HEK293 (cell line): ENCODE results near the gene ZNF775.

Experiments
- WT1 ChIP-seq: fragments of 450-650 bp; formaldehyde crosslinking; IDR thresholded peaks from 2 replicates; pipeline ENCODE4 v1.5.1; 2016; ENCODE audit warnings: missing biosample characterization, missing genetic modification characterization
- ZFP37 ChIP-seq: fragments of 450-650 bp; formaldehyde crosslinking; IDR thresholded peaks from 2 replicates; pipeline ENCODE4 v1.5.1; 2016; ENCODE audit warnings: missing biosample characterization, missing genetic modification characterization
- ZNF214 ChIP-seq: fragments of 450-650 bp; formaldehyde crosslinking; IDR thresholded peaks from 2 replicates; pipeline ENCODE4 v1.5.1; 2017; ENCODE audit warnings: missing biosample characterization, mild to moderate bottlenecking, missing genetic modification characterization, borderline replicate concordance
- TF ChIP-seq, protein P1 (sequence below): fragments of 450-650 bp; formaldehyde crosslinking; conservative IDR thresholded peaks from 2 replicates; pipeline ENCODE4 v1.5.1; 2016; ENCODE audit warnings: low read depth, missing biosample characterization, missing genetic modification characterization
- TF ChIP-seq, protein P2 (sequence below): fragments of 450-650 bp; formaldehyde crosslinking; IDR thresholded peaks from 2 replicates; pipeline ENCODE4 v1.5.1; 2016; ENCODE audit warnings: missing biosample characterization, missing genetic modification characterization
- TF ChIP-seq, protein P3 (sequence below): fragments of 450-650 bp; formaldehyde crosslinking; IDR thresholded peaks from 2 replicates; pipeline ENCODE4 v1.5.1; 2016; ENCODE audit warnings: missing biosample characterization, missing genetic modification characterization
- TF ChIP-seq, protein P4 (sequence below): fragments of 450-650 bp; formaldehyde crosslinking; IDR thresholded peaks from 2 replicates; pipeline ENCODE4 v1.5.1; 2016; ENCODE audit warnings: missing biosample characterization, missing genetic modification characterization

DNA sequence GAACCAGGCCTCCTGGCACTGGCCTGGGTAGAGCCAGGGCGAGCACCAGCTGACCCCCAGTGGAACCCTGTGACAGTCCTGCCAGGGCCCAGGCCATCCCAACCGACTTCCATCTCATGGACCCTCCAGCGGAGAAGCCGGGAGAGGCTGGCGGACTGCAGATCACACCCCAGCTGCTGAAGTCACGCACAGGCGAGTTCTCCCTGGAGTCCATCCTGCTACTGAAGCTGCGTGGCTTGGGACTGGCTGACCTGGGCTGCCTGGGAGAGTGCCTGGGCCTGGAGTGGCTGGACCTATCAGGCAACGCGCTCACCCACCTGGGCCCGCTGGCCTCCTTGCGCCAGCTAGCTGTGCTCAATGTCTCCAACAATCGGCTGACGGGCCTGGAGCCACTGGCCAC is 42.4 kb upstream of the ZNF775 start:
- TF ChIP-seq, protein P1, sequence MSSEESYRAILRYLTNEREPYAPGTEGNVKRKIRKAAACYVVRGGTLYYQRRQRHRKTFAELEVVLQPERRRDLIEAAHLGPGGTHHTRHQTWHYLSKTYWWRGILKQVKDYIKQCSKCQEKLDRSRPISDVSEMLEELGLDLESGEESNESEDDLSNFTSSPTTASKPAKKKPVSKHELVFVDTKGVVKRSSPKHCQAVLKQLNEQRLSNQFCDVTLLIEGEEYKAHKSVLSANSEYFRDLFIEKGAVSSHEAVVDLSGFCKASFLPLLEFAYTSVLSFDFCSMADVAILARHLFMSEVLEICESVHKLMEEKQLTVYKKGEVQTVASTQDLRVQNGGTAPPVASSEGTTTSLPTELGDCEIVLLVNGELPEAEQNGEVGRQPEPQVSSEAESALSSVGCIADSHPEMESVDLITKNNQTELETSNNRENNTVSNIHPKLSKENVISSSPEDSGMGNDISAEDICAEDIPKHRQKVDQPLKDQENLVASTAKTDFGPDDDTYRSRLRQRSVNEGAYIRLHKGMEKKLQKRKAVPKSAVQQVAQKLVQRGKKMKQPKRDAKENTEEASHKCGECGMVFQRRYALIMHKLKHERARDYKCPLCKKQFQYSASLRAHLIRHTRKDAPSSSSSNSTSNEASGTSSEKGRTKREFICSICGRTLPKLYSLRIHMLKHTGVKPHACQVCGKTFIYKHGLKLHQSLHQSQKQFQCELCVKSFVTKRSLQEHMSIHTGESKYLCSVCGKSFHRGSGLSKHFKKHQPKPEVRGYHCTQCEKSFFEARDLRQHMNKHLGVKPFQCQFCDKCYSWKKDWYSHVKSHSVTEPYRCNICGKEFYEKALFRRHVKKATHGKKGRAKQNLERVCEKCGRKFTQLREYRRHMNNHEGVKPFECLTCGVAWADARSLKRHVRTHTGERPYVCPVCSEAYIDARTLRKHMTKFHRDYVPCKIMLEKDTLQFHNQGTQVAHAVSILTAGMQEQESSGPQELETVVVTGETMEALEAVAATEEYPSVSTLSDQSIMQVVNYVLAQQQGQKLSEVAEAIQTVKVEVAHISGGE (tag by site-specific recombination) = no peak
- TF ChIP-seq, protein P2, sequence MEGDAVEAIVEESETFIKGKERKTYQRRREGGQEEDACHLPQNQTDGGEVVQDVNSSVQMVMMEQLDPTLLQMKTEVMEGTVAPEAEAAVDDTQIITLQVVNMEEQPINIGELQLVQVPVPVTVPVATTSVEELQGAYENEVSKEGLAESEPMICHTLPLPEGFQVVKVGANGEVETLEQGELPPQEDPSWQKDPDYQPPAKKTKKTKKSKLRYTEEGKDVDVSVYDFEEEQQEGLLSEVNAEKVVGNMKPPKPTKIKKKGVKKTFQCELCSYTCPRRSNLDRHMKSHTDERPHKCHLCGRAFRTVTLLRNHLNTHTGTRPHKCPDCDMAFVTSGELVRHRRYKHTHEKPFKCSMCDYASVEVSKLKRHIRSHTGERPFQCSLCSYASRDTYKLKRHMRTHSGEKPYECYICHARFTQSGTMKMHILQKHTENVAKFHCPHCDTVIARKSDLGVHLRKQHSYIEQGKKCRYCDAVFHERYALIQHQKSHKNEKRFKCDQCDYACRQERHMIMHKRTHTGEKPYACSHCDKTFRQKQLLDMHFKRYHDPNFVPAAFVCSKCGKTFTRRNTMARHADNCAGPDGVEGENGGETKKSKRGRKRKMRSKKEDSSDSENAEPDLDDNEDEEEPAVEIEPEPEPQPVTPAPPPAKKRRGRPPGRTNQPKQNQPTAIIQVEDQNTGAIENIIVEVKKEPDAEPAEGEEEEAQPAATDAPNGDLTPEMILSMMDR (tag by site-specific recombination) = no peak
- TF ChIP-seq, protein P3, sequence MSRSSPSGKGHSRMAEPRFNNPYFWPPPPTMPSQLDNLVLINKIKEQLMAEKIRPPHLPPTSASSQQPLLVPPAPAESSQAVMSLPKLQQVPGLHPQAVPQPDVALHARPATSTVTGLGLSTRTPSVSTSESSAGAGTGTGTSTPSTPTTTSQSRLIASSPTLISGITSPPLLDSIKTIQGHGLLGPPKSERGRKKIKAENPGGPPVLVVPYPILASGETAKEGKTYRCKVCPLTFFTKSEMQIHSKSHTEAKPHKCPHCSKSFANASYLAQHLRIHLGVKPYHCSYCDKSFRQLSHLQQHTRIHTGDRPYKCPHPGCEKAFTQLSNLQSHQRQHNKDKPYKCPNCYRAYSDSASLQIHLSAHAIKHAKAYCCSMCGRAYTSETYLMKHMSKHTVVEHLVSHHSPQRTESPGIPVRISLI (tag by site-specific recombination) = no peak
- TF ChIP-seq, protein P4, sequence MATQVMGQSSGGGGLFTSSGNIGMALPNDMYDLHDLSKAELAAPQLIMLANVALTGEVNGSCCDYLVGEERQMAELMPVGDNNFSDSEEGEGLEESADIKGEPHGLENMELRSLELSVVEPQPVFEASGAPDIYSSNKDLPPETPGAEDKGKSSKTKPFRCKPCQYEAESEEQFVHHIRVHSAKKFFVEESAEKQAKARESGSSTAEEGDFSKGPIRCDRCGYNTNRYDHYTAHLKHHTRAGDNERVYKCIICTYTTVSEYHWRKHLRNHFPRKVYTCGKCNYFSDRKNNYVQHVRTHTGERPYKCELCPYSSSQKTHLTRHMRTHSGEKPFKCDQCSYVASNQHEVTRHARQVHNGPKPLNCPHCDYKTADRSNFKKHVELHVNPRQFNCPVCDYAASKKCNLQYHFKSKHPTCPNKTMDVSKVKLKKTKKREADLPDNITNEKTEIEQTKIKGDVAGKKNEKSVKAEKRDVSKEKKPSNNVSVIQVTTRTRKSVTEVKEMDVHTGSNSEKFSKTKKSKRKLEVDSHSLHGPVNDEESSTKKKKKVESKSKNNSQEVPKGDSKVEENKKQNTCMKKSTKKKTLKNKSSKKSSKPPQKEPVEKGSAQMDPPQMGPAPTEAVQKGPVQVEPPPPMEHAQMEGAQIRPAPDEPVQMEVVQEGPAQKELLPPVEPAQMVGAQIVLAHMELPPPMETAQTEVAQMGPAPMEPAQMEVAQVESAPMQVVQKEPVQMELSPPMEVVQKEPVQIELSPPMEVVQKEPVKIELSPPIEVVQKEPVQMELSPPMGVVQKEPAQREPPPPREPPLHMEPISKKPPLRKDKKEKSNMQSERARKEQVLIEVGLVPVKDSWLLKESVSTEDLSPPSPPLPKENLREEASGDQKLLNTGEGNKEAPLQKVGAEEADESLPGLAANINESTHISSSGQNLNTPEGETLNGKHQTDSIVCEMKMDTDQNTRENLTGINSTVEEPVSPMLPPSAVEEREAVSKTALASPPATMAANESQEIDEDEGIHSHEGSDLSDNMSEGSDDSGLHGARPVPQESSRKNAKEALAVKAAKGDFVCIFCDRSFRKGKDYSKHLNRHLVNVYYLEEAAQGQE (tag by site-specific recombination) = no peak
- TF ChIP-seq ZNF214 (tag by site-specific recombination) = no peak
- no peak for TF ChIP-seq WT1 (tag by site-specific recombination)
- TF ChIP-seq ZFP37 (tag by site-specific recombination) = no peak
